Endothelial cell (in vitro differentiated cells): ENCODE data around the gene ADAM12. TPM values are rescaled to one million over a fixed set of nuclear protein-coding genes. Genes with fewer than 3 reads are reported as not detected.

ENCODE experiments used
- DNase-seq: peaks from one replicate; pipeline ENCODE4 v3.0.0; 2021; ENCODE audit warnings: low spot score
- H3K27ac Mint-ChIP-seq: one replicate; pipeline ENCODE4 v1.8.0; 2021; ENCODE audit warnings: mixed read lengths, inconsistent platforms; ENCODE audit not compliant: unreplicated experiment
- H3K27me3 Mint-ChIP-seq: one replicate; pipeline ENCODE4 v1.8.0; 2021; ENCODE audit warnings: mild to moderate bottlenecking, moderate library complexity, mixed read lengths, inconsistent platforms; ENCODE audit not compliant: unreplicated experiment
- H3K36me3 Mint-ChIP-seq: one replicate; pipeline ENCODE4 v1.8.0; 2021; ENCODE audit warnings: mild to moderate bottlenecking, low read depth, mixed read lengths, inconsistent platforms; ENCODE audit not compliant: unreplicated experiment
- H3K4me1 Mint-ChIP-seq: one replicate; pipeline ENCODE4 v1.8.0; 2021; ENCODE audit warnings: mild to moderate bottlenecking, mixed read lengths, inconsistent platforms; ENCODE audit not compliant: unreplicated experiment
- H3K4me3 Mint-ChIP-seq: one replicate; pipeline ENCODE4 v1.8.0; 2021; ENCODE audit warnings: mild to moderate bottlenecking, mixed read lengths, inconsistent platforms; ENCODE audit not compliant: unreplicated experiment
- H3K9me3 Mint-ChIP-seq: one replicate; pipeline ENCODE4 v1.8.0; 2021; ENCODE audit warnings: mixed read lengths, inconsistent platforms; ENCODE audit not compliant: unreplicated experiment
- total RNA-seq: library from RNA; stranded (reverse); fragmentation: NEBNext Ultra II Directional; extraction: Animal tissue kit (Norgen Biotek cat#: 25700); gene quantifications from one replicate; pipeline ENCODE4 v1.2.1, GENCODE V29; 2021; ENCODE audit not compliant: unreplicated experiment
- TF ChIP-seq, protein P1 (sequence below): fragments of 200-600 bp; sonication (generic); IDR thresholded peaks from one replicate; pipeline ENCODE4 v1.5.0; 2021; ENCODE audit warnings: antibody characterized with exemption; ENCODE audit not compliant: unreplicated experiment

Gene ADAM12
- total RNA-seq, 1 donor from 2014 or later = 9.0 TPM

DNA sequence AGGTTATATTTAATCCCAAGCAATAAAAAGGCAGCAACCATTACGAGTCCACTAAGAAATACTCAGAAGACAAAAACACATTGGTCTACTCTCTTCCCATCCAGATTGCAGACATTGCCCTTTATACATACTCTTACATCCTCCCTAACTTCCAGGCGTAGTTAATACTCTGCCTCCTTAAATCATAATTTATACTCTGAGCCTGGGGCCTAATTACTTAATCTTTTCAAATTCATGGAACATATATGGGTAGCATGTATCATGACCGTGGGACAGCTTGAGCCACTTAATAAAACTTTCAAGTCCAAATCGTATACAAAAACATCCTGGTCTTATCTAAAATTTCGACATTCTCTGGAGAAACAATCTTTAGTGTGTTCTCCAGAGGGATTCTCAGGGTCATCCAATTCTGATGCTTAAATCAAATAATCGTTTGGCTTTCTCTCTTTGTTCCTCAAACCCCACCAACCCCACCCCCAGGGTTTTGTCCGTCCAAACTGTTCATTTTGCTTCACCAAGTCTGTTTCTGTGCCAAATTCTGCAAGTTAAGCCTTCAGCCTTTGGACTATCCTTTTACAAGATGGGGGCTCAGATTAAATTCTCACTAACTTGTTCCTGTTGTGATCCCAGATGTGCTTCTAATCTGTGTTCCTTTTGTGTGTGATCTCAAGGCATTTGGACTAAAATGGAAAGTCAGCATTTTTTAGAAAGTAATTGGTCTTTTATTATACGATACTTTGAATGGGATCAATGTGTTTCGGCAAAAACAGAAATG is 86.4 kb downstream of the ADAM12 start:
- no peaks in the 10 kb centered on the region for H3K27me3 Mint-ChIP-seq

GRCh38 chr10:126294451-126294850 is 93.8 kb downstream of the ADAM12 start:
- H3K9me3 Mint-ChIP-seq = no peaks in the 10 kb centered on the region
- H3K36me3 Mint-ChIP-seq = no peaks in the 10 kb centered on the region
- H3K4me3 Mint-ChIP-seq = no peak overlapping the region
- H3K27me3 Mint-ChIP-seq = no peaks in the 10 kb centered on the region
- TF ChIP-seq, protein P1, sequence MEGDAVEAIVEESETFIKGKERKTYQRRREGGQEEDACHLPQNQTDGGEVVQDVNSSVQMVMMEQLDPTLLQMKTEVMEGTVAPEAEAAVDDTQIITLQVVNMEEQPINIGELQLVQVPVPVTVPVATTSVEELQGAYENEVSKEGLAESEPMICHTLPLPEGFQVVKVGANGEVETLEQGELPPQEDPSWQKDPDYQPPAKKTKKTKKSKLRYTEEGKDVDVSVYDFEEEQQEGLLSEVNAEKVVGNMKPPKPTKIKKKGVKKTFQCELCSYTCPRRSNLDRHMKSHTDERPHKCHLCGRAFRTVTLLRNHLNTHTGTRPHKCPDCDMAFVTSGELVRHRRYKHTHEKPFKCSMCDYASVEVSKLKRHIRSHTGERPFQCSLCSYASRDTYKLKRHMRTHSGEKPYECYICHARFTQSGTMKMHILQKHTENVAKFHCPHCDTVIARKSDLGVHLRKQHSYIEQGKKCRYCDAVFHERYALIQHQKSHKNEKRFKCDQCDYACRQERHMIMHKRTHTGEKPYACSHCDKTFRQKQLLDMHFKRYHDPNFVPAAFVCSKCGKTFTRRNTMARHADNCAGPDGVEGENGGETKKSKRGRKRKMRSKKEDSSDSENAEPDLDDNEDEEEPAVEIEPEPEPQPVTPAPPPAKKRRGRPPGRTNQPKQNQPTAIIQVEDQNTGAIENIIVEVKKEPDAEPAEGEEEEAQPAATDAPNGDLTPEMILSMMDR = no peak
- no peak overlapping the region for H3K27ac Mint-ChIP-seq
- H3K4me1 Mint-ChIP-seq = no peaks in the 10 kb centered on the region
- no peak for DNase-seq

More for the DNA sequence above, 86.4 kb downstream of the ADAM12 start:
- TF ChIP-seq, protein P1 = no peak
- peaks cover 8% of the 10 kb centered on the region for H3K4me1 Mint-ChIP-seq
- no peak for DNase-seq
- H3K4me3 Mint-ChIP-seq = no peak overlapping the region
- no peak overlapping the region for H3K27ac Mint-ChIP-seq
- no peaks in the 10 kb centered on the region for H3K36me3 Mint-ChIP-seq
- no peaks in the 10 kb centered on the region for H3K9me3 Mint-ChIP-seq

DNA sequence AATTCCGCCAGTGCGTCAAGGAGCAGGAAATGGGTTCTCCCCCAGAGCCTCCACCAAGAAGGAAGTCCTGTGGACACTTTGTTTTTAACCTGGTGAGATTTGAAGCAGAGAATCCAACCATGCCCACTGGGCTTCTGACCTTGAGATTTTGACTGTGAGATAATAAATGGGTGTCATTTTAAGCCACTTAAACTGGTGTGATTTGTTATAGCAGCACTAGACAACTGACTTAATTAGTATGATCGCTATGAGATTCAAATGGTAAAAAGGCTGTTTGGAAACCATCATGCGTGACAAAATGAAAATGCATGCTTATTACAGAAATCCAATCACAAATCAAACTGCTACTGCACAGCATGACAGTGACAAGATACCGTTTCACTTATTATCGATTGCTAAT is 98.0 kb downstream of the ADAM12 start:
- no peaks in the 10 kb centered on the region for H3K9me3 Mint-ChIP-seq
- H3K36me3 Mint-ChIP-seq = no peaks in the 10 kb centered on the region
- H3K4me1 Mint-ChIP-seq = no peaks in the 10 kb centered on the region
- TF ChIP-seq, protein P1 = no peak
- DNase-seq = no peak
- H3K27me3 Mint-ChIP-seq = no peaks in the 10 kb centered on the region
- H3K4me3 Mint-ChIP-seq = no peak overlapping the region
- H3K27ac Mint-ChIP-seq = no peak overlapping the region

GRCh38 chr10:126288547-126289493 is 99.5 kb downstream of the ADAM12 start:
- TF ChIP-seq, protein P1 = no peak
- H3K4me3 Mint-ChIP-seq = no peak overlapping the region
- H3K9me3 Mint-ChIP-seq = no peaks in the 10 kb centered on the region
- no peak for DNase-seq
- H3K27me3 Mint-ChIP-seq = no peaks in the 10 kb centered on the region
- H3K4me1 Mint-ChIP-seq = no peaks in the 10 kb centered on the region
- H3K36me3 Mint-ChIP-seq = no peaks in the 10 kb centered on the region
- no peak overlapping the region for H3K27ac Mint-ChIP-seq
